ENCODE data around the gene SESN2.
A peak's percentile ranks its signal among the peaks of the same experiment; 100 is the strongest.

The SESN2 gene

DNA sequence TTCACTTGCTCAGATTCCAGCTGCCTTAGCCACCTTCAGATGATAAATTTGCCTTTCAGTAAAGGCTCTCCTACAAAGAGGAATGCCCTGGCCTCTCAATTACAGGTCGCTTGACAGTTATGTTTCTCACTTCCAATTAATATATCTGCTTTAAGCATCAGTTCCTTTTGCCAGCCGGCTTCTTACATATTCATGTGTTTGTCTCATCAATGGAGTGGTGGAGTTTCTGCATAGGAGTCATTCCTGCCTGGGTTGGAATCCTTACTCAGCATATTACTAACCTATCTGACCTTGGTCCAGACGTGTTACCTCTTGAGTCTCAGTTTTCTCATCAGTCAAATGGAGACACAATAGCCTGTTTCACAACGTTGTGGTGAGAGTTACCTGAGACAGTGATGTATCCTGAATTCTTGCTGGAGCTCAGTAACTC, 9.4 kb upstream of the SESN2 start:
- Histone ChIP-seq H3K36me3 (ENCODE audit: control insufficient read depth, insufficient read depth, low read length) (no peaks in the 10 kb centered on the region), H3K9me3 (ENCODE audit: control insufficient read depth, insufficient read depth, low read length) (no peaks in the 10 kb centered on the region), H3K4me3 (ENCODE audit: low read length) (no peak overlapping the region), H3K4me1 (ENCODE audit: control insufficient read depth, insufficient read depth, low read length) (peaks cover 4% of the 10 kb centered on the region; the same call in 1 of the 2 replicates), H3K27me3 (ENCODE audit: control insufficient read depth, insufficient read depth, low read length) (no peaks in the 10 kb centered on the region), H3K27ac (ENCODE audit: low read length) (no peak overlapping the region)
- WGBS (ENCODE audit: insufficient coverage, insufficient read length): no CpG with 5 or more reads among the region's 4 CpGs
- DNase-seq (ENCODE audit: low read depth, low spot score): no peak

- no peaks in the 10 kb centered on the region for H3K27me3 ChIP-seq (ENCODE audit: control insufficient read depth, insufficient read depth, low read length)
- no CpG with 5 or more reads among the region's 6 CpGs for WGBS (ENCODE audit: insufficient coverage, insufficient read length)
- no peak for DNase-seq (ENCODE audit: low read depth, low spot score)
- H3K36me3 ChIP-seq (ENCODE audit: control insufficient read depth, insufficient read depth, low read length): no peaks in the 10 kb centered on the region
- H3K9me3 ChIP-seq (ENCODE audit: control insufficient read depth, insufficient read depth, low read length): no peaks in the 10 kb centered on the region
- no peak overlapping the region for H3K4me3 ChIP-seq (ENCODE audit: low read length)
- no peak overlapping the region for H3K27ac ChIP-seq (ENCODE audit: low read length)
- peaks cover 2% of the 10 kb centered on the region; the same call in 1 of the 2 replicates for H3K4me1 ChIP-seq (ENCODE audit: control insufficient read depth, insufficient read depth, low read length)
Measured at GRCh38 chr1:28256197-28256827, 3.0 kb upstream of the SESN2 start.

- no CpG with 5 or more reads among the region's 4 CpGs for WGBS (ENCODE audit: insufficient coverage, insufficient read length)
- Histone ChIP-seq H3K4me3 (ENCODE audit: low read length) (no peak overlapping the region), H3K27me3 (ENCODE audit: control insufficient read depth, insufficient read depth, low read length) (no peaks in the 10 kb centered on the region), H3K36me3 (ENCODE audit: control insufficient read depth, insufficient read depth, low read length) (no peaks in the 10 kb centered on the region), H3K9me3 (ENCODE audit: control insufficient read depth, insufficient read depth, low read length) (no peaks in the 10 kb centered on the region), H3K4me1 (ENCODE audit: control insufficient read depth, insufficient read depth, low read length) (peaks cover 2% of the 10 kb centered on the region; the same call in 1 of the 2 replicates), H3K27ac (ENCODE audit: low read length) (no peak overlapping the region)
- no peak for DNase-seq (ENCODE audit: low read depth, low spot score)
Measured at GRCh38 chr1:28257736-28258135, 1.6 kb upstream of the SESN2 start.

- Histone ChIP-seq H3K4me3 (ENCODE audit: low read length) (no peak overlapping the region), H3K27me3 (ENCODE audit: control insufficient read depth, insufficient read depth, low read length) (no peaks in the 10 kb centered on the region), H3K4me1 (ENCODE audit: control insufficient read depth, insufficient read depth, low read length) (peaks cover 2% of the 10 kb centered on the region; the same call in 1 of the 2 replicates), H3K27ac (ENCODE audit: low read length) (no peak overlapping the region), H3K9me3 (ENCODE audit: control insufficient read depth, insufficient read depth, low read length) (no peaks in the 10 kb centered on the region), H3K36me3 (ENCODE audit: control insufficient read depth, insufficient read depth, low read length) (no peaks in the 10 kb centered on the region)
- no peak for DNase-seq (ENCODE audit: low read depth, low spot score)
- no CpG with 5 or more reads among the region's 12 CpGs for WGBS (ENCODE audit: insufficient coverage, insufficient read length)
Measured at GRCh38 chr1:28258628-28259251, 578 bp upstream of the SESN2 start.

DNA sequence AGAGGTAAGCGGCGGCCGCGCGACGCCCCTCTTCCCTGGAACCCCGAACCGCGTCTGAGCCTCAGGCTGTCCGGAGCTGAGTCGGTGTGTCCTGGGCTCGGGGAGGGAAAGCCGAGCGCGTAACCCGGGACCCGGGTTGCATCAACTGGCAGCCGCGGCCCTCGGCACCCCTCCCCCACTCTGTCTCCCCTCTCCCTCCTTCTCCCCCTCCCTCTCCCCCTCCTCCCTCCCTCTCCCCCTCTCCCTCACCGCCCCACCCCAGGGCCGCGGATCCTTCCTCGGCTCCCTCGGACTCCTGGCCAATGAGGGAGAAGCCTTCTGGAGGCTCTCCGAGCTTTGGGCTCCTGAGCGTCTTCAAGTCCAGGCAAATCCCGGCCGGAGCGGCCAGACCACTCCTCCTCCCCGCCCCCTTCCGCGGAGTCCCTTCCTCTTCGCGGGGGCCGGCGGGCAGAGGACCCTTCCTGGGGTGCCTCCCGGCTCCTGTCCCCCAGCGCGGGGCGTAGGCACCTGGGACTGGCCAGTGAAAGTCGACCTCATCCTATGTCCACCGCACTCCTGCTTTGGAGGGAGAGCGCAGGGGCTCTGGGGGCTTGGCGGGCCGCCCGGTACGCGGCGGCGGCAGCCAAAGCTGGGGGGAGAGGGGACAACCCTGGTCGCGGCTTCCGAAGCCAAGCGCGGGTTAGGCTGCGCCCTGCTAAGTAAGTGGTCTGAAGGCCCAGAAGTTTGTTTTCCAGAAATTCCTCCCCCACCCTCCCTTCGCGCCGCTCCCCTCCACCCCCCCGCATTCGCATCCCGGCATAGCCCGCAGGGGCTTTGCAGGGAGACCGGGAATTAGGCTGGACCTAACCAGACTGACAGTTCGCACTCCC, 850 bp downstream of the SESN2 start:
- H3K4me1 ChIP-seq (ENCODE audit: control insufficient read depth, insufficient read depth, low read length): peaks cover 2% of the 10 kb centered on the region; the same call in 1 of the 2 replicates
- no peaks in the 10 kb centered on the region for H3K36me3 ChIP-seq (ENCODE audit: control insufficient read depth, insufficient read depth, low read length)
- H3K27ac ChIP-seq (ENCODE audit: low read length): no peak overlapping the region
- peak; percentile 70 for DNase-seq (ENCODE audit: low read depth, low spot score)
- peak overlapping the region; percentile 97 for H3K4me3 ChIP-seq (ENCODE audit: low read length)
- no peaks in the 10 kb centered on the region for H3K9me3 ChIP-seq (ENCODE audit: control insufficient read depth, insufficient read depth, low read length)
- H3K27me3 ChIP-seq (ENCODE audit: control insufficient read depth, insufficient read depth, low read length): no peaks in the 10 kb centered on the region
- no CpG with 5 or more reads among the region's 66 CpGs for WGBS (ENCODE audit: insufficient coverage, insufficient read length)

GRCh38 chr1:28260803-28261174, 1.5 kb downstream of the SESN2 start:
- no peak for DNase-seq (ENCODE audit: low read depth, low spot score)
- Histone ChIP-seq H3K9me3 (ENCODE audit: control insufficient read depth, insufficient read depth, low read length) (no peaks in the 10 kb centered on the region), H3K36me3 (ENCODE audit: control insufficient read depth, insufficient read depth, low read length) (no peaks in the 10 kb centered on the region), H3K4me3 (ENCODE audit: low read length) (peak overlapping the region; percentile 97; the same call in 1 of the 2 replicates), H3K27ac (ENCODE audit: low read length) (no peak overlapping the region), H3K4me1 (ENCODE audit: control insufficient read depth, insufficient read depth, low read length) (peaks cover 2% of the 10 kb centered on the region; the same call in 1 of the 2 replicates), H3K27me3 (ENCODE audit: control insufficient read depth, insufficient read depth, low read length) (no peaks in the 10 kb centered on the region)
- no CpG with 5 or more reads among the region's 7 CpGs for WGBS (ENCODE audit: insufficient coverage, insufficient read length)

GRCh38 chr1:28264897-28265296, 5.6 kb downstream of the SESN2 start:
- no peak for DNase-seq (ENCODE audit: low read depth, low spot score)
- Histone ChIP-seq H3K27me3 (ENCODE audit: control insufficient read depth, insufficient read depth, low read length) (no peaks in the 10 kb centered on the region), H3K36me3 (ENCODE audit: control insufficient read depth, insufficient read depth, low read length) (no peaks in the 10 kb centered on the region), H3K4me3 (ENCODE audit: low read length) (no peak overlapping the region), H3K4me1 (ENCODE audit: control insufficient read depth, insufficient read depth, low read length) (peaks cover 3% of the 10 kb centered on the region; the same call in 1 of the 2 replicates), H3K27ac (ENCODE audit: low read length) (no peak overlapping the region), H3K9me3 (ENCODE audit: control insufficient read depth, insufficient read depth, low read length) (no peaks in the 10 kb centered on the region)
- no CpG with 5 or more reads among the region's 1 CpG for WGBS (ENCODE audit: insufficient coverage, insufficient read length)

DNA sequence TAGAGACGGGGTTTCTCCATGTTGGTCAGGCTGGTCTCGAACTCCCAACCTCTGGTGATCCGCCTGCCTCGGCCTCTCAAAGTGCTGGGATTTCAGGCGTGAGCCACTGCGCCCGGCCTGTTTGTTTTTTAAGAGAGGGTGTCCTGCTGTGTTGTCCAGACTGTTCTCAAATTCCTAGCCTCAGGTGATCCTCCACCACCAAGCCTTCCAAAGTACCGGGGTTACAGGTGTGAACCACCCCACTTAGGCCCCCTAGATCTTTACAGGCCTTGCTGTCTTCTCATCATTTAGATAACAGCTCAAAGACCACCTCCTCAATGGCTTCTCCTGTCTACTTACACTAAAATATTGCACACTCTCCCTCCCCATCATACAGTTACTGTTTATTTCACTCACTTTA, 6.3 kb downstream of the SESN2 start:
- Histone ChIP-seq H3K4me1 (ENCODE audit: control insufficient read depth, insufficient read depth, low read length) (peaks cover 3% of the 10 kb centered on the region; the same call in 1 of the 2 replicates), H3K4me3 (ENCODE audit: low read length) (no peak overlapping the region), H3K36me3 (ENCODE audit: control insufficient read depth, insufficient read depth, low read length) (no peaks in the 10 kb centered on the region), H3K27me3 (ENCODE audit: control insufficient read depth, insufficient read depth, low read length) (no peaks in the 10 kb centered on the region), H3K9me3 (ENCODE audit: control insufficient read depth, insufficient read depth, low read length) (no peaks in the 10 kb centered on the region), H3K27ac (ENCODE audit: low read length) (no peak overlapping the region)
- no peak for DNase-seq (ENCODE audit: low read depth, low spot score)
- WGBS (ENCODE audit: insufficient coverage, insufficient read length): no CpG with 5 or more reads among the region's 8 CpGs

GRCh38 chr1:28266920-28267322, 7.6 kb downstream of the SESN2 start:
- H3K4me1 ChIP-seq (ENCODE audit: control insufficient read depth, insufficient read depth, low read length): 0 out of 2 replicates have a peak, but pooled peaks cover 1% of the 10 kb centered on the region
- peaks cover 3% of the 10 kb centered on the region; the same call in 1 of the 2 replicates for H3K36me3 ChIP-seq (ENCODE audit: control insufficient read depth, insufficient read depth, low read length)
- H3K4me3 ChIP-seq (ENCODE audit: low read length): no peak overlapping the region
- H3K27ac ChIP-seq (ENCODE audit: low read length): no peak overlapping the region
- no peaks in the 10 kb centered on the region for H3K27me3 ChIP-seq (ENCODE audit: control insufficient read depth, insufficient read depth, low read length)
- no peaks in the 10 kb centered on the region for H3K9me3 ChIP-seq (ENCODE audit: control insufficient read depth, insufficient read depth, low read length)
- WGBS (ENCODE audit: insufficient coverage, insufficient read length): no CpG with 5 or more reads among the region's 5 CpGs
- DNase-seq (ENCODE audit: low read depth, low spot score): no peak

DNA sequence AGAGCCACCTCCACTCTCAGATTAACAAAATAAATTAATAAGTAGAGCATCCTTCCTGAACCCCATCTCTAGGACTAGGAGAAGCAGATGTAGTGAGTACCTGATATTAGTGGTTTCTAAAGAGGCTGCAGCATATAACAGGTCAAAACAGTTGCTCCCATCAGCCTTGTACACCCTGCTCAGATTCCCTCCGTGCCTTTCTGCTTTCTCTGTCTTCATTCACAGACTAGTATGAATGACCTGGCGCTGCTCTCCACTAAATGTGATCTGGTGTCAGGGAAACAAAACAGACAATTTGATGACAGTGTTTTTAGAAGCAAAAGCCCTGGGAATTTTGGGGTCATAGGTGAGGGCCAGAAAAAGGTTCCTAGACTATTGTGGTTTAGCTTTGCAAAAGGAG, 8.3 kb downstream of the SESN2 start:
- no CpG with 5 or more reads among the region's 2 CpGs for WGBS (ENCODE audit: insufficient coverage, insufficient read length)
- no peak overlapping the region for H3K4me3 ChIP-seq (ENCODE audit: low read length)
- H3K9me3 ChIP-seq (ENCODE audit: control insufficient read depth, insufficient read depth, low read length): no peaks in the 10 kb centered on the region
- H3K36me3 ChIP-seq (ENCODE audit: control insufficient read depth, insufficient read depth, low read length): peaks cover 10% of the 10 kb centered on the region
- H3K27me3 ChIP-seq (ENCODE audit: control insufficient read depth, insufficient read depth, low read length): no peaks in the 10 kb centered on the region
- no peak overlapping the region for H3K27ac ChIP-seq (ENCODE audit: low read length)
- H3K4me1 ChIP-seq (ENCODE audit: control insufficient read depth, insufficient read depth, low read length): 0 out of 2 replicates have a peak, but pooled peaks cover 1% of the 10 kb centered on the region
- no peak for DNase-seq (ENCODE audit: low read depth, low spot score)
